Activated naive CD4-positive, alpha-beta T cell treated with anti-CD3 and anti-CD28 coated beads, Interleukin-2, amount 50 U/mL, for 24 hours (primary cell): ENCODE measurements around the gene CROCC2.

Experiments
- H3K27ac Mint-ChIP-seq: one replicate; pipeline ENCODE4 v1.8.0; 2021; ENCODE audit warnings: mild to moderate bottlenecking, mixed read lengths
- H3K27me3 Mint-ChIP-seq: one replicate; pipeline ENCODE4 v1.8.0; 2021; ENCODE audit warnings: mixed read lengths
- H3K36me3 Mint-ChIP-seq: one replicate; pipeline ENCODE4 v1.8.0; 2021; ENCODE audit warnings: mixed read lengths
- H3K4me1 Mint-ChIP-seq: one replicate; pipeline ENCODE4 v1.8.0; 2021; ENCODE audit warnings: mixed read lengths
- H3K4me3 Mint-ChIP-seq: one replicate; pipeline ENCODE4 v1.8.0; 2021; ENCODE audit warnings: mild to moderate bottlenecking, mixed read lengths
- H3K9me3 Mint-ChIP-seq: one replicate; pipeline ENCODE4 v1.8.0; 2021; ENCODE audit warnings: mixed read lengths

CROCC2 gene

GRCh38 chr2:240957656-240958365 is 51.7 kb downstream of the CROCC2 start:
- Mint-ChIP-seq H3K4me3 (no peak overlapping the region), H3K9me3 (no peaks in the 10 kb centered on the region), H3K36me3 (no peaks in the 10 kb centered on the region), H3K4me1 (no peaks in the 10 kb centered on the region), H3K27me3 (no peaks in the 10 kb centered on the region), H3K27ac (no peak overlapping the region)

- Mint-ChIP-seq H3K9me3 (no peaks in the 10 kb centered on the region), H3K4me3 (no peak overlapping the region), H3K27ac (no peak overlapping the region), H3K36me3 (no peaks in the 10 kb centered on the region), H3K4me1 (no peaks in the 10 kb centered on the region), H3K27me3 (no peaks in the 10 kb centered on the region)
These were observed 52.5 kb downstream of the CROCC2 start for GRCh38 chr2:240958366-240959213.

GRCh38 chr2:240959214-240959940 is 53.2 kb downstream of the CROCC2 start:
- H3K4me1 Mint-ChIP-seq = no peaks in the 10 kb centered on the region
- no peak overlapping the region for H3K4me3 Mint-ChIP-seq
- H3K9me3 Mint-ChIP-seq = no peaks in the 10 kb centered on the region
- no peak overlapping the region for H3K27ac Mint-ChIP-seq
- no peaks in the 10 kb centered on the region for H3K36me3 Mint-ChIP-seq
- H3K27me3 Mint-ChIP-seq = no peaks in the 10 kb centered on the region

- Mint-ChIP-seq H3K27ac (no peak overlapping the region), H3K4me3 (no peak overlapping the region), H3K9me3 (no peaks in the 10 kb centered on the region), H3K36me3 (no peaks in the 10 kb centered on the region), H3K4me1 (no peaks in the 10 kb centered on the region), H3K27me3 (no peaks in the 10 kb centered on the region)
These were observed 53.8 kb downstream of the CROCC2 start for GRCh38 chr2:240959941-240960308.

- Mint-ChIP-seq H3K36me3 (no peaks in the 10 kb centered on the region), H3K9me3 (no peaks in the 10 kb centered on the region), H3K4me1 (no peaks in the 10 kb centered on the region), H3K4me3 (no peak overlapping the region), H3K27me3 (no peaks in the 10 kb centered on the region), H3K27ac (no peak overlapping the region)
These were observed 54.3 kb downstream of the CROCC2 start for GRCh38 chr2:240960309-240960970.

GRCh38 chr2:240960971-240961876 is 55.1 kb downstream of the CROCC2 start:
- no peak overlapping the region for H3K4me3 Mint-ChIP-seq
- H3K4me1 Mint-ChIP-seq = no peaks in the 10 kb centered on the region
- no peaks in the 10 kb centered on the region for H3K9me3 Mint-ChIP-seq
- H3K27me3 Mint-ChIP-seq = no peaks in the 10 kb centered on the region
- no peaks in the 10 kb centered on the region for H3K36me3 Mint-ChIP-seq
- no peak overlapping the region for H3K27ac Mint-ChIP-seq

- no peak overlapping the region for H3K4me3 Mint-ChIP-seq
- no peaks in the 10 kb centered on the region for H3K9me3 Mint-ChIP-seq
- H3K27me3 Mint-ChIP-seq = no peaks in the 10 kb centered on the region
- H3K27ac Mint-ChIP-seq = no peak overlapping the region
- H3K4me1 Mint-ChIP-seq = no peaks in the 10 kb centered on the region
- no peaks in the 10 kb centered on the region for H3K36me3 Mint-ChIP-seq
These were observed 55.8 kb downstream of the CROCC2 start for GRCh38 chr2:240961910-240962299.

- Mint-ChIP-seq H3K27me3 (no peaks in the 10 kb centered on the region), H3K4me1 (no peaks in the 10 kb centered on the region), H3K9me3 (no peaks in the 10 kb centered on the region), H3K36me3 (no peaks in the 10 kb centered on the region), H3K4me3 (no peak overlapping the region), H3K27ac (no peak overlapping the region)
These were observed 56.3 kb downstream of the CROCC2 start for GRCh38 chr2:240962300-240963064.

GRCh38 chr2:240963065-240963867 is 57.1 kb downstream of the CROCC2 start:
- no peaks in the 10 kb centered on the region for H3K36me3 Mint-ChIP-seq
- H3K27ac Mint-ChIP-seq = no peak overlapping the region
- no peak overlapping the region for H3K4me3 Mint-ChIP-seq
- H3K27me3 Mint-ChIP-seq = no peaks in the 10 kb centered on the region
- H3K4me1 Mint-ChIP-seq = no peaks in the 10 kb centered on the region
- H3K9me3 Mint-ChIP-seq = no peaks in the 10 kb centered on the region

- no peak overlapping the region for H3K4me3 Mint-ChIP-seq
- H3K27me3 Mint-ChIP-seq = no peaks in the 10 kb centered on the region
- no peaks in the 10 kb centered on the region for H3K36me3 Mint-ChIP-seq
- H3K27ac Mint-ChIP-seq = no peak overlapping the region
- no peaks in the 10 kb centered on the region for H3K4me1 Mint-ChIP-seq
- no peaks in the 10 kb centered on the region for H3K9me3 Mint-ChIP-seq
These were observed 58.0 kb downstream of the CROCC2 start for GRCh38 chr2:240963868-240964703.

GRCh38 chr2:240964704-240965295 is 58.7 kb downstream of the CROCC2 start:
- Mint-ChIP-seq H3K9me3 (no peaks in the 10 kb centered on the region), H3K4me3 (no peak overlapping the region), H3K36me3 (no peaks in the 10 kb centered on the region), H3K27ac (no peak overlapping the region), H3K4me1 (no peaks in the 10 kb centered on the region), H3K27me3 (no peaks in the 10 kb centered on the region)

- no peaks in the 10 kb centered on the region for H3K4me1 Mint-ChIP-seq
- H3K9me3 Mint-ChIP-seq = no peaks in the 10 kb centered on the region
- no peaks in the 10 kb centered on the region for H3K27me3 Mint-ChIP-seq
- H3K4me3 Mint-ChIP-seq = no peak overlapping the region
- H3K27ac Mint-ChIP-seq = no peak overlapping the region
- H3K36me3 Mint-ChIP-seq = no peaks in the 10 kb centered on the region
These were observed 59.3 kb downstream of the CROCC2 start for GRCh38 chr2:240965296-240965904.
